Body of pancreas (tissue), 4 donors: ENCODE data around the gene PLA2G4D. TPM values are rescaled to one million over a fixed set of nuclear protein-coding genes. Genes with fewer than 3 reads are reported as not detected.

Source experiments
- ATAC-seq: fragments of 150-250 bp; one replicate; pipeline ENCODE4 v1.9.1; 2016
- DNase-seq, 4 donors: peaks; one replicate each; pipeline ENCODE4 v3.0.0-alpha.2; 2019
- H3K27ac ChIP-seq, 4 donors: fragments of 200-600 bp; sonication (generic); 1 replicate in 3 of 4; 2 replicates in 1 of 4; pipeline versions ENCODE4 v1.5.1 to v1.6.1; 2016 to 2019; ENCODE audit warnings: mild to moderate bottlenecking in 1 of 4, mixed read lengths in 1 of 4, moderate library complexity in 1 of 4
- H3K27me3 ChIP-seq, 2 donors: fragments of 200-600 bp; sonication (generic); one replicate each; pipeline ENCODE4 v1.6.0; 2016; ENCODE audit warnings: mild to moderate bottlenecking in 1 of 2
- H3K36me3 ChIP-seq, 2 donors: fragments of 200-600 bp; sonication (generic); replicated peaks in 1 of 2; 2 replicates each; pipeline ENCODE4 v1.5.1; 2016; ENCODE audit warnings: low read depth in 2 of 2; ENCODE audit not compliant: insufficient read depth in 1 of 2
- H3K4me1 ChIP-seq: fragments of 200-600 bp; sonication (generic); one replicate; pipeline ENCODE4 v1.6.0; 2016
- H3K4me3 ChIP-seq, 2 donors: fragments of 200-600 bp; sonication (generic); 1 replicate in 1 of 2; 2 replicates in 1 of 2; pipeline ENCODE4 v1.5.1; 2016 to 2019
- H3K9me3 ChIP-seq, 3 donors: fragments of 200-600 bp; sonication (generic); 1 replicate in 2 of 3; 2 replicates in 1 of 3; pipeline ENCODE4 v1.5.1; 2016
- POLR2A ChIP-seq, 3 donors: fragments of 450-650 bp; IDR thresholded peaks; one replicate each; pipeline ENCODE4 v1.6.1; 2016; ENCODE audit warnings: antibody characterized with exemption in 3 of 3, mild to moderate bottlenecking in 2 of 3
- WGBS, 2 donors: methylation state at CpG; one replicate each; pipeline ENCODE4 v1.1.5; 2017; 5-methylcytosine and 5-hydroxymethylcytosine counted together
- intact Hi-C: fragments of 100-400 bp; cut with DNase I; formaldehyde crosslinking; loops from one replicate; pipeline ENCODE4 v1.15.1; 2023
- total RNA-seq, 2 donors: library from RNA; depleted of rRNA; stranded (reverse); fragments of >200 nt; gene quantifications; one replicate each; pipeline ENCODE4 v1.1.0, GENCODE V29; 2016
- TF ChIP-seq, protein P1 (sequence below), 7 experiments: fragments of 450-650 bp in 4 of 7; fragments of 200-600 bp in 3 of 7; sonication (generic) in 3 of 7; IDR thresholded peaks; one replicate each; pipeline ENCODE4 v1.5.1; 2016 to 2019; ENCODE audit warnings: antibody characterized with exemption in 7 of 7

The PLA2G4D gene
- total RNA-seq, 2 donors from 2014 or later: not detected

DNA sequence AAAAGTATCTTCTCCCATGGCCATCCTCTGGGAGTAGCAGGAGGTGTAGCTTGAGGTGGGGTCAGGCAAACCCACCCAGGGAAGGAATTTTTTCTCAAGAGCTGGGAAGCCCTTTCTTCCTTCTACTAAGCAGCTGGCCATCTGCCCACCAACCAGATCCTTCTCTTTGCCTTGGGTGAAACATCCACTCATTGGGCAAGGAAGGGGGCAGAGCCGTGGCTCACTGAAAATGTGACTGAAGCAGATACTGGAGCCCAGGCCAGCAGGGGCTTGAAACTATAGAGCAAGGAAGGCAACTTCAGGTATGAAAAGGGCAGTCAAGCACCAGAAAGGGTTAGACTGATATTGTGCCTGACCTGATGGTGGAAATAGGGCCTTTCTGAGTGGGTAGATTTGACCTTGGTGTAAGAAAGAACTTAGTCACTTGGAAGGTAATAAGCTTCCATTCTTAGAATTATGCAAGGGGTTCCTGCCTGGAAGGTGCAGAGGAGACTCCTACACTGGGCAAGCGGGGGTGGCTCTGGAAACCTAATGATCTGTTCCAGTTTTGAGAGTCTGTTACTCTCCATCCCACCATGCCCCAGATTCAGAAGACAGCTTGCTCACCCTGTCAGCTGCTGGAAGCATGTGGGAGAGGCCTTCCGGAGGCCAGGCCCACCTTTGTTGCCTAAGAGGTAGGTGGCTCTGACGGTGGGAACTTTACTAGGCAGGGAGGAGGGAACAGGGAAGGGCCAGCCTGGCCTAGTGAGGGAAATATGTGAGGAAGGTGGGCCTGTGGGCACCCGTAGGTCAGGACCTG, 51.6 kb downstream of the PLA2G4D start:
- intact Hi-C loops: no loop called here
- Histone ChIP-seq H3K27me3 (no peaks in the 10 kb centered on the region), H3K27ac (no peak overlapping the region), H3K9me3 (no peaks in the 10 kb centered on the region), H3K4me3 (no peak overlapping the region), H3K4me1 (peaks cover 23% of the 10 kb centered on the region), H3K36me3 (no peaks in the 10 kb centered on the region)
- 86 to 97% methylated on average over 5 of the region's 5 CpGs for WGBS, 2 donors
- TF ChIP-seq, protein P1, sequence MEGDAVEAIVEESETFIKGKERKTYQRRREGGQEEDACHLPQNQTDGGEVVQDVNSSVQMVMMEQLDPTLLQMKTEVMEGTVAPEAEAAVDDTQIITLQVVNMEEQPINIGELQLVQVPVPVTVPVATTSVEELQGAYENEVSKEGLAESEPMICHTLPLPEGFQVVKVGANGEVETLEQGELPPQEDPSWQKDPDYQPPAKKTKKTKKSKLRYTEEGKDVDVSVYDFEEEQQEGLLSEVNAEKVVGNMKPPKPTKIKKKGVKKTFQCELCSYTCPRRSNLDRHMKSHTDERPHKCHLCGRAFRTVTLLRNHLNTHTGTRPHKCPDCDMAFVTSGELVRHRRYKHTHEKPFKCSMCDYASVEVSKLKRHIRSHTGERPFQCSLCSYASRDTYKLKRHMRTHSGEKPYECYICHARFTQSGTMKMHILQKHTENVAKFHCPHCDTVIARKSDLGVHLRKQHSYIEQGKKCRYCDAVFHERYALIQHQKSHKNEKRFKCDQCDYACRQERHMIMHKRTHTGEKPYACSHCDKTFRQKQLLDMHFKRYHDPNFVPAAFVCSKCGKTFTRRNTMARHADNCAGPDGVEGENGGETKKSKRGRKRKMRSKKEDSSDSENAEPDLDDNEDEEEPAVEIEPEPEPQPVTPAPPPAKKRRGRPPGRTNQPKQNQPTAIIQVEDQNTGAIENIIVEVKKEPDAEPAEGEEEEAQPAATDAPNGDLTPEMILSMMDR (IDR thresholded peaks at IDR 0.05): no peak
- no peak for TF ChIP-seq POLR2A (IDR thresholded peaks at IDR 0.05)
- DNase-seq (no peak), ATAC-seq (no peak)

DNA sequence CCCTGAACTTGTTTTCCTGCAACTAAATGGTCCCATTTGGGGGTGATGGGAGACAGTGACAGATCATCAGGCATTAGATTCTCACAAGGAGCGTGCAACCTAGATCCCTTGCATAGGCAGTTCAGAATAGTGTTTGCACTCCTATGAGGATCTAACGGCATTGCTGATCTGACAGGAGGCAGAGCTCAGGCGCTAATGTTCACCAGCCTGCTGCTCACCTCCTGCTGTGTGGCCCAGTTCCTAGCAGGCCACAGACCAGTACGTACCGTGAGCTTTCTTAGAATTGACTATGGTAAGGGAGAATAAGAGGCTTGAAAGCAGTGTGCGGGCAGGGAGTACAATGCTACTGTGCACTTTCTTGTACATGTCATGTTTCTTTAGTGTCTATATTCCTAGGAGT, 56.0 kb downstream of the PLA2G4D start:
- Histone ChIP-seq H3K27ac (no peak overlapping the region), H3K4me1 (no peaks in the 10 kb centered on the region), H3K27me3 (no peaks in the 10 kb centered on the region), H3K9me3 (no peaks in the 10 kb centered on the region), H3K36me3 (no peaks in the 10 kb centered on the region), H3K4me3 (no peak overlapping the region)
- no peak for ATAC-seq
- intact Hi-C loops: no loop called here
- TF ChIP-seq, protein P1 (IDR thresholded peaks at IDR 0.05): no peak
- no peak for DNase-seq
- 94% methylated on average over 6 of the region's 6 CpGs for WGBS, 2 donors

DNA sequence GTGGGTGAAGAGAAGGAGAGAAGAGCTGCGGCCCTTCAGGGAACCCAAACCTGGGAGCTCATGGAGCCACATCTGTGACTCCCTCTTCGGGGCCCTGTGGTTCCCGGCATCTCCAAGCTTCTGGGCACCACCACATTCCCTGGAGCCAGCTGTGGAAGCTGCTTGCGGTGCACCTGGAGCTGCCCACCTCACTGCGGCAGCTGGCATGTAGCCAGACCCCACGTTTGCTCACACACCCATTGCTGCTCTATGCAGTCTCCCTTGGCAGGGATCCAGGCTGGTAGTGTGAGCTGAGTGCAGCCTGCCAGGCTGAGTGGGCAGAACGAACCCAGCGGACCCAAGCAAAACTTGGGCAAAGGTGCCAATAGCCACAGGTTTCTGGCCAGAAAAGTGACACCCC, 56.7 kb downstream of the PLA2G4D start:
- Histone ChIP-seq H3K4me3 (no peak overlapping the region), H3K4me1 (no peaks in the 10 kb centered on the region), H3K27ac (no peak overlapping the region), H3K27me3 (no peaks in the 10 kb centered on the region), H3K36me3 (no peaks in the 10 kb centered on the region), H3K9me3 (no peaks in the 10 kb centered on the region)
- 35 to 50% methylated on average over 3 to 8 of the region's 8 CpGs for whole genome bisulfite sequencing, 2 donors
- DNase-seq: peak; percentile 40 to 72 (median 58)
- intact Hi-C loops: no loop called here
- no peak for TF ChIP-seq POLR2A (IDR thresholded peaks at IDR 0.05)
- TF ChIP-seq, protein P1 (IDR thresholded peaks at IDR 0.05): no peak
- ATAC-seq: no peak

DNA sequence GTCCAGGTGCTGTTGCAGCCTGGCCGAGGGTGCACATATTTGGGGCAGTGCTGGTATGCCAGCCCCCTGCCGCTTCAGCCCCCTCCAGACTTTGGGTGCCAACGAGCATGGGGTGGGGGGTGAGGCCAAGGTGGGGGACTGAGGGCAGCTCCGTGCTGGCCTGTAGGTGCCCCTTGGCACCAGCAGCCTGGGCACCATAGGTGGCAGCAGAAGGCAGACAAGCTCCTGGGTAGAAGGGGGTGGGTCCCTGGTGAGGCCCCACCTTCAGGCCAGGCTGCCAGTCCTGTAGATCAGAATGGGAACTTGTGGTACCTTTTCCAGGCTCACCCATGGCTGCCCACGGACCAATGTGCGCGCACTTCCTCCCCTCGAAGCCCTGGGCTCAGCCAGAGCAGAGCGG, 57.4 kb downstream of the PLA2G4D start:
- WGBS, 2 donors: 85% methylated on average over 8 of the region's 9 CpGs; no CpG with 5 or more reads in 1 of the 2 donors
- no peaks in the 10 kb centered on the region for H3K9me3 ChIP-seq
- H3K4me1 ChIP-seq: no peaks in the 10 kb centered on the region
- H3K27me3 ChIP-seq: no peaks in the 10 kb centered on the region
- ATAC-seq: no peak
- no peaks in the 10 kb centered on the region for H3K36me3 ChIP-seq
- no peak overlapping the region for H3K27ac ChIP-seq
- no peak for DNase-seq
- no peak overlapping the region for H3K4me3 ChIP-seq
- intact Hi-C loops: no loop called here
- TF ChIP-seq, protein P1 (IDR thresholded peaks at IDR 0.05): no peak
- no peak for TF ChIP-seq POLR2A (IDR thresholded peaks at IDR 0.05)
